ENCODE measurements around the gene CES4A.
A peak's percentile ranks its signal among the peaks of the same experiment; 100 is the strongest.

The CES4A gene

GRCh38 chr16:67006930-67007658 lies 18.7 kb downstream of the CES4A start:
- DNase-seq (ENCODE audit: low read depth) = peak; percentile 40
- no peak overlapping the region for H3K4me3 ChIP-seq (ENCODE audit: control insufficient read depth, low read depth, low read length)
- TF ChIP-seq CTCF (conservative IDR thresholded peaks at IDR 0.05; ENCODE audit: control insufficient read depth, insufficient read depth, low read depth, low read length) = no peak

- TF ChIP-seq CTCF (conservative IDR thresholded peaks at IDR 0.05; ENCODE audit: control insufficient read depth, insufficient read depth, low read depth, low read length) = no peak
- DNase-seq (ENCODE audit: low read depth) = no peak
These were observed 20.8 kb downstream of the CES4A start for GRCh38 chr16:67009158-67009557.

GRCh38 chr16:67011274-67011673 lies 22.9 kb downstream of the CES4A start:
- no peak for TF ChIP-seq CTCF (conservative IDR thresholded peaks at IDR 0.05; ENCODE audit: control insufficient read depth, insufficient read depth, low read depth, low read length)
- DNase-seq (ENCODE audit: low read depth) = no peak
- H3K4me3 ChIP-seq (ENCODE audit: control insufficient read depth, low read depth, low read length) = no peak overlapping the region

More at GRCh38 chr16:67009158-67009557, 20.8 kb downstream of the CES4A start:
- H3K4me3 ChIP-seq (ENCODE audit: control insufficient read depth, low read depth, low read length) = no peak overlapping the region

- H3K4me3 ChIP-seq (ENCODE audit: control insufficient read depth, low read depth, low read length) = peak overlapping the region; percentile 29
- no peak for DNase-seq (ENCODE audit: low read depth)
- no peak for TF ChIP-seq CTCF (conservative IDR thresholded peaks at IDR 0.05; ENCODE audit: control insufficient read depth, insufficient read depth, low read depth, low read length)
These were observed 24.9 kb downstream of the CES4A start for GRCh38 chr16:67013233-67013822.

- H3K4me3 ChIP-seq (ENCODE audit: control insufficient read depth, low read depth, low read length) = peak overlapping the region; percentile 33
- TF ChIP-seq CTCF (conservative IDR thresholded peaks at IDR 0.05; ENCODE audit: control insufficient read depth, insufficient read depth, low read depth, low read length) = no peak
- DNase-seq (ENCODE audit: low read depth) = peak; percentile 47
These were observed 25.6 kb downstream of the CES4A start for GRCh38 chr16:67013823-67014633.

- H3K4me3 ChIP-seq (ENCODE audit: control insufficient read depth, low read depth, low read length) = no peak overlapping the region
- no peak for DNase-seq (ENCODE audit: low read depth)
These were observed 26.4 kb downstream of the CES4A start for GRCh38 chr16:67014634-67015312.

More at GRCh38 chr16:67014634-67015312, 26.4 kb downstream of the CES4A start:
- TF ChIP-seq CTCF (conservative IDR thresholded peaks at IDR 0.05; ENCODE audit: control insufficient read depth, insufficient read depth, low read depth, low read length) = no peak
